ENCODE measurements around the gene LMAN1. TPM values are rescaled to one million over a fixed set of nuclear protein-coding genes. Genes with fewer than 3 reads are reported as not detected.

Gene LMAN1
- total and polyA plus RNA-seq, 10 of the 15 experiments (the other 5 are each of a cell fraction or from before 2014, with no cell fraction given), result 15.0 to 78.9 (median 67.5) TPM

GRCh38 chr18:59303006-59303405 is 56.1 kb downstream of the LMAN1 start (continued):
- TF ChIP-seq ZSCAN29 (IDR thresholded peaks at IDR 0.05) (no peak), CTCF (IDR thresholded peaks at IDR 0.05 in 2 of 3, conservative IDR thresholded peaks at IDR 0.05 in 1 of 3; ENCODE audit: control insufficient read depth in 2 of 3, extremely low read depth in 1 of 3, insufficient read depth in 1 of 3, low read depth in 3 of 3, low read length in 3 of 3) (no peak), ATF7 (IDR thresholded peaks at IDR 0.05; ENCODE audit: low read depth) (no peak), EGR1 (IDR thresholded peaks at IDR 0.05; ENCODE audit: borderline replicate concordance in 1 of 2, low read depth in 2 of 2, low read length in 2 of 2) (no peak), SMC3 (IDR thresholded peaks at IDR 0.05; ENCODE audit: borderline replicate concordance, low read length) (no peak), E2F8 (IDR thresholded peaks at IDR 0.05; ENCODE audit: low read depth, partially characterized antibody) (no peak)

GRCh38 chr18:59301929-59302328 is 57.1 kb downstream of the LMAN1 start:
- ATAC-seq (no peak), DNase-seq (ENCODE audit: low read depth, low spot score) (no peak), FAIRE-seq (no peak)
- Histone ChIP-seq H3K36me3 (ENCODE audit: control insufficient read depth in 2 of 2, insufficient read depth in 2 of 2, low read length in 1 of 2) (no peaks in the 10 kb centered on the region), H3K4me2 (ENCODE audit: control insufficient read depth, insufficient read depth) (no peak overlapping the region), H3K4me3 (no peak overlapping the region), H4K20me1 (ENCODE audit: control insufficient read depth, insufficient read depth) (no peaks in the 10 kb centered on the region), H3K4me1 (ENCODE audit: control insufficient read depth, insufficient read depth, low read length) (no peaks in the 10 kb centered on the region), H3K9ac (ENCODE audit: control insufficient read depth, insufficient read depth, low read length) (no peak overlapping the region), H2AFZ (ENCODE audit: control insufficient read depth, low read depth, low read length) (no peak overlapping the region), H3K9me3 (replicated peaks; ENCODE audit: control insufficient read depth, insufficient read depth, low read length) (no peaks in the 10 kb centered on the region; the same call in 2 of the 3 replicates), H3K79me2 (ENCODE audit: control insufficient read depth, insufficient read depth, low read length) (no peaks in the 10 kb centered on the region), H3K27ac (ENCODE audit: control insufficient read depth, insufficient read depth) (no peak overlapping the region), H3K27me3 (replicated peaks in 1 of 2; ENCODE audit: control insufficient read depth in 2 of 2, insufficient read depth in 2 of 2, low read length in 1 of 2) (peaks cover 3 to 7% of the 10 kb centered on the region in 2 experiments; a peak in 3 of 4 replicates)
- WGBS (ENCODE audit: insufficient coverage, insufficient replicate concordance, low lambda C conversion rate, missing lambda C conversion rate), result 42% methylated on average over 4 of the region's 4 CpGs
- TF ChIP-seq EED (IDR thresholded peaks at IDR 0.05; ENCODE audit: low read depth) (no peak), MAX (IDR thresholded peaks at IDR 0.05; ENCODE audit: low read depth, low read length) (no peak), CEBPZ (IDR thresholded peaks at IDR 0.05; ENCODE audit: low read depth, low read length) (no peak), RBBP5 (conservative IDR thresholded peaks at IDR 0.05) (no peak), SMAD1 (IDR thresholded peaks at IDR 0.05; ENCODE audit: low read depth, partially characterized antibody) (no peak)
- POLR2A ChIA-PET, result no interaction called here
- in situ Hi-C loops (cut with MboI), result no loop called here
- CTCF ChIA-PET, result interaction anchor here (4.4 kb wide), 1 partner anchor 101 kb away, joined by 33 read pairs; no protein-coding TSS in a partner anchor
- BruUV-seq (replicated peaks), result no TSS peak
- RAD21 ChIA-PET (ENCODE audit: unreplicated experiment), result no interaction called here
- intact Hi-C loops (cut with micrococcal nuclease; ENCODE audit: unreplicated experiment), result no loop called here
- SMC1A ChIA-PET (ENCODE audit: uncharacterized antibody, unreplicated experiment), result interaction anchor here (1.0 to 3.3 kb wide), 3 partner anchors 9 to 101 kb away, joined by 3 to 21 read pairs (median 4); no protein-coding TSS in a partner anchor

Data from GM12878 (cell line).